Heart right ventricle (tissue), 16 donors: ENCODE results near the gene DND1. TPM values are rescaled to one million over a fixed set of nuclear protein-coding genes. Genes with fewer than 3 reads are reported as not detected.
"Not testable (repeated sequence)": the region's sequence is repeated elsewhere in the genome, so short reads cannot be mapped to it uniquely, and the experiment has no call there.

Experiments used
- ATAC-seq, 8 donors: fragments of 200-7000 bp; cut with Tn5 transposase; one replicate each; pipeline ENCODE4 v1.9.1; 2020; ENCODE audit warnings: mild to moderate bottlenecking in 8 of 8, moderate library complexity in 8 of 8, moderate number of reproducible peaks in 1 of 8
- DNase-seq, 2 donors: peaks; one replicate each; pipeline ENCODE4 v3.0.0-alpha.2; 2020
- H3K27ac ChIP-seq, 10 donors: fragments of 200-600 bp; sonication (generic) in 2 of 10; one replicate each; pipeline versions ENCODE4 v1.5.0 to v1.8.0; 2020 to 2022; ENCODE audit warnings: mild to moderate bottlenecking in 3 of 10
- H3K27me3 ChIP-seq, 7 donors: fragments of 200-600 bp; one replicate each; pipeline ENCODE4 v1.8.0; 2021 to 2022; ENCODE audit warnings: mild to moderate bottlenecking in 2 of 7
- H3K36me3 ChIP-seq, 9 donors: fragments of 200-600 bp; sonication (generic) in 1 of 9; one replicate each; pipeline versions ENCODE4 v1.5.0 to v1.8.0; 2020 to 2022; ENCODE audit warnings: mild to moderate bottlenecking in 2 of 9
- H3K4me1 ChIP-seq, 9 donors: fragments of 200-600 bp; sonication (generic) in 1 of 9; one replicate each; pipeline versions ENCODE4 v1.5.0 to v1.8.0; 2020 to 2022; ENCODE audit warnings: mild to moderate bottlenecking in 4 of 9
- H3K4me3 ChIP-seq, 10 donors: fragments of 200-600 bp; sonication (generic) in 2 of 10; one replicate each; pipeline versions ENCODE4 v1.5.0 to v1.8.0; 2020 to 2022; ENCODE audit warnings: mild to moderate bottlenecking in 7 of 10, moderate library complexity in 2 of 10
- H3K9me3 ChIP-seq, 11 donors: fragments of 200-600 bp in 10 of 11; sonication (generic) in 2 of 11; one replicate each; pipeline versions ENCODE4 v1.5.0 to v1.8.0; 2013 to 2022; ENCODE audit warnings: mild to moderate bottlenecking in 2 of 11, control low read depth in 1 of 11, moderate library complexity in 1 of 11
- WGBS, 2 donors: extraction: QIAGEN DNeasy Blood & Tissue Kit; methylation state at CpG; one replicate each; pipeline ENCODE4 v1.1.7; 2013; ENCODE audit warnings: inconsistent platforms in 1 of 2; 5-methylcytosine and 5-hydroxymethylcytosine counted together
- intact Hi-C, 10 donors: fragments of 100-400 bp; cut with DNase I; formaldehyde crosslinking; loops; one replicate each; pipeline versions ENCODE4 v1.11.1 to v1.14.2; 2022
- polyA plus RNA-seq, 2 donors: library from polyadenylated mRNA; stranded (reverse); fragments of 200-250 nt; gene quantifications; one replicate each; pipeline ENCODE4 v1.2.3, GENCODE V29; 2013
- total RNA-seq, 10 donors: library from RNA; stranded (reverse); fragmentation: NEBNext Ultra II Directional in 3 of 10; extraction: Animal tissue kit (Norgen Biotek cat#: 25700) in 3 of 10; gene quantifications; one replicate each; pipeline versions ENCODE4 v1.2.1 to v1.2.4, GENCODE V29; 2021 to 2023
- TF ChIP-seq, protein P1 (sequence below), 9 donors: fragments of 200-600 bp; sonication (generic) in 2 of 9; IDR thresholded peaks; one replicate each; pipeline versions ENCODE4 v1.5.0 to v1.8.0; 2021 to 2022; ENCODE audit warnings: antibody characterized with exemption in 9 of 9, mild to moderate bottlenecking in 5 of 9, moderate library complexity in 1 of 9
- donor health status: Arrhythmogenic right ventricular cardiomyopathy.
- donor health status: ischemic (EF 13 %, LVEDD 7.1; RV severe dilation, severe dysfunction).
- donor health status: healthy with polysubstance abuse.
- donor health status: DM: no; HTN: yes; CAD: no.
- donor health status: DM: no; HTN: no; CAD: no.
- donor health status: ischemic (EF 25% LVEDD 6.9; RV normal size, moderate dysfunction).
- donor health status: ischemic (EF 25% LVEDD 5.7; RV mildly dilated, moderate dysfunction).
- donor health status: healthy.
- donor health status: DM: yes; HTN: yes; CAD: no.
- donor health status: Ischemic cardiomyopathy.
- donor health status: ischemic (EF 35%, LVEDD 5.7; RV mildly dilated, moderate dysfunction).
- donor health status: nonischemic (EF 11% LVEDD 7.7; RV severe dilation, severe dysfunction).
- donor health status: DM: yes; HTN: yes; CAD: no.
- donor health status: PGD.
- donor health status: ischemic (EF 29% LVEDD 5.4; RV normal size, mild dysfunction).
- donor health status: nonischemic (EF 23%, LVEDD 6.1; RV moderate dilation, normal function).

The DND1 gene
- total and polyA plus RNA-seq, 12 donors = 0.17 to 2.0 (median 0.34) TPM; not detected in 1

- Histone ChIP-seq H3K4me3 (peak within 1 kb of the TSS; percentile 64 to 94 (median 80)), H3K36me3 (peaks cover 0 to 67% (median 48%) of the 10 kb centered on the region in 9 donors), H3K9me3 (no peaks in the 10 kb centered on the region), H3K27me3 (no peaks in the 10 kb centered on the region), H3K27ac (peak within 1 kb of the TSS; percentile 85 to 94 (median 92)), H3K4me1 (peaks cover 6 to 39% (median 26%) of the 10 kb centered on the region in 9 donors)
- intact Hi-C loops = loop anchor here in 3 of 10 donors (2.0 to 10.0 kb wide), 2 partner anchors 26 to 260 kb away; partner anchors contain the start of genes ANKHD1 (in 2 of the 3), HARS1 (in 1 of the 3) and HARS2 (in 1 of the 3)
- TF ChIP-seq, protein P1, sequence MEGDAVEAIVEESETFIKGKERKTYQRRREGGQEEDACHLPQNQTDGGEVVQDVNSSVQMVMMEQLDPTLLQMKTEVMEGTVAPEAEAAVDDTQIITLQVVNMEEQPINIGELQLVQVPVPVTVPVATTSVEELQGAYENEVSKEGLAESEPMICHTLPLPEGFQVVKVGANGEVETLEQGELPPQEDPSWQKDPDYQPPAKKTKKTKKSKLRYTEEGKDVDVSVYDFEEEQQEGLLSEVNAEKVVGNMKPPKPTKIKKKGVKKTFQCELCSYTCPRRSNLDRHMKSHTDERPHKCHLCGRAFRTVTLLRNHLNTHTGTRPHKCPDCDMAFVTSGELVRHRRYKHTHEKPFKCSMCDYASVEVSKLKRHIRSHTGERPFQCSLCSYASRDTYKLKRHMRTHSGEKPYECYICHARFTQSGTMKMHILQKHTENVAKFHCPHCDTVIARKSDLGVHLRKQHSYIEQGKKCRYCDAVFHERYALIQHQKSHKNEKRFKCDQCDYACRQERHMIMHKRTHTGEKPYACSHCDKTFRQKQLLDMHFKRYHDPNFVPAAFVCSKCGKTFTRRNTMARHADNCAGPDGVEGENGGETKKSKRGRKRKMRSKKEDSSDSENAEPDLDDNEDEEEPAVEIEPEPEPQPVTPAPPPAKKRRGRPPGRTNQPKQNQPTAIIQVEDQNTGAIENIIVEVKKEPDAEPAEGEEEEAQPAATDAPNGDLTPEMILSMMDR (IDR thresholded peaks at IDR 0.05) = no peak
- DNase-seq = peak; percentile 97
- WGBS, 2 donors = 0 to 1% methylated on average over 54 of the region's 54 CpGs
- peak; percentile 97 to 99 (median 99) for ATAC-seq
Measured at GRCh38 chr5:140664359-140665119, 8.8 kb downstream of the DND1 start, which contains the start of gene WDR55. WDR55 (plus strand) TSS chr5:140664904; CDS start chr5:140664913, 9 bp downstream.

DNA sequence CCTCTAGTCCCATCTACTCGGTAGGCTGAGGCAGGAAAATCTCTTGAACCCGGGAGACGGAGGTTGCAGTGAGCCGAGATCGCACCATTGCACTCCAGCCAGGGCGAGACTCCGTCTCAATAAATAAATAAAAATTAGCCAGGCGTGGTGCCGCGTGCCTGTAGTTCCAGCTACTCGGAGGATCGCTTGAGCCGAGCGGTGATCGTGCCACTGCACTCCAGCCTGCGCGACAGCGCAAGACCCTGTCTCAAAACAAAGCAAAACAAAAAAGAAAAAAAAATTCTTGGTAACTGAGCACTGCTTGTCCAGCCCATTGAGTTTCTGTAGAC, 9.4 kb downstream of the DND1 start:
- ATAC-seq (peak in 3 of 8 donors; percentile 16 to 31 (median 22)), DNase-seq (no peak)
- H3K36me3 ChIP-seq = peaks cover 0 to 67% (median 48%) of the 10 kb centered on the region in 9 donors
- intact Hi-C loops = loop anchor here in 3 of 10 donors (2.0 to 10.0 kb wide), 2 partner anchors 27 to 259 kb away; partner anchors contain the start of genes ANKHD1 (in 2 of the 3), HARS1 (in 1 of the 3) and HARS2 (in 1 of the 3)
- H3K9me3 ChIP-seq = no peaks in the 10 kb centered on the region
- H3K27ac ChIP-seq = peak overlapping the region; percentile 85 to 94 (median 92)
- H3K27me3 ChIP-seq = no peaks in the 10 kb centered on the region
- peak overlapping the region; percentile 64 to 94 (median 80) for H3K4me3 ChIP-seq
- 8 to 9% methylated on average over 18 of the region's 18 CpGs for WGBS, 2 donors
- TF ChIP-seq, protein P1 (IDR thresholded peaks at IDR 0.05) = no peak
- peaks cover 6 to 39% (median 26%) of the 10 kb centered on the region in 9 donors for H3K4me1 ChIP-seq

- 84 to 91% methylated on average over 6 of the region's 6 CpGs for WGBS, 2 donors
- H3K4me1 ChIP-seq = peaks cover 0 to 14% (median 8%) of the 10 kb centered on the region in 9 donors
- not testable (repeated sequence) for ATAC-seq
Measured at GRCh38 chr5:140660371-140660770, 13.0 kb downstream of the DND1 start.

GRCh38 chr5:140658870-140659269, 14.5 kb downstream of the DND1 start:
- H3K36me3 ChIP-seq = peaks cover 7 to 96% (median 85%) of the 10 kb centered on the region in 9 donors
- peaks cover 0 to 7% (median 3%) of the 10 kb centered on the region in 9 donors for H3K4me1 ChIP-seq
- WGBS, 2 donors = 94 to 99% methylated on average over 17 of the region's 17 CpGs
- TF ChIP-seq, protein P1 (IDR thresholded peaks at IDR 0.05) = no peak
- H3K4me3 ChIP-seq = no peak overlapping the region
- no peak overlapping the region for H3K27ac ChIP-seq
- no peaks in the 10 kb centered on the region for H3K27me3 ChIP-seq
- H3K9me3 ChIP-seq = no peaks in the 10 kb centered on the region
- DNase-seq = no peak
- intact Hi-C loops = no loop called here
- no peak for ATAC-seq

More at GRCh38 chr5:140660371-140660770, 13.0 kb downstream of the DND1 start:
- not testable (repeated sequence) for H3K9me3 ChIP-seq, H3K27ac ChIP-seq, DNase-seq, H3K27me3 ChIP-seq, H3K4me3 ChIP-seq
- intact Hi-C loops = loop anchor here in 2 of 10 donors (10.0 kb wide), 1 partner anchor 256 kb away; the partner anchor contains the start of gene ANKHD1 (in 2 of the 2)
- H3K36me3 ChIP-seq = peaks cover 7 to 81% (median 75%) of the 10 kb centered on the region in 9 donors
